Measurements from ENCODE around the gene PEX19.

Gene PEX19

DNA sequence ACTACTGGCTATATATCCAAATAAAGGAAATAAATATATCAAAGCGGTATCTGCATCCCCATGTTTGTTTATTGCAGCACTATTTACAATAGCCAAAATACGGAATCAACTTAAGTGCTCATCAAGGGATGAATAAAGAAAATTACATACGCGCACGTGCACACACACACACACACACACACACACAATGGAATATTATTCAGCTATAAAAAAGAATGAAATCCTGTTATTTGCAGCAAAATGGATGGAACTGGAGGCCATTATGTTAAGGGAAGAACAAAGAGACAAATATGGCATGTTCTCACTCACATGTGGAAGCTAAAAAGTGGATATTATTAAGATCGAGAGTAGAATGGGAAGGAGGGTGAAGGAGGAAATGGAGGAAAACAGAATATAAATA, 37.9 kb upstream of the PEX19 start:
- no peak overlapping the region for H3K27ac Mint-ChIP-seq
- H3K36me3 Mint-ChIP-seq (ENCODE audit: low read depth), result peaks cover 78% of the 10 kb centered on the region
- H3K9me3 Mint-ChIP-seq, result peaks cover 2% of the 10 kb centered on the region
- no peak overlapping the region for H3K4me3 Mint-ChIP-seq
- DNase-seq, result no peak
- no peaks in the 10 kb centered on the region for H3K27me3 Mint-ChIP-seq (ENCODE audit: low read depth, poor library complexity)
- TF ChIP-seq, protein P1, sequence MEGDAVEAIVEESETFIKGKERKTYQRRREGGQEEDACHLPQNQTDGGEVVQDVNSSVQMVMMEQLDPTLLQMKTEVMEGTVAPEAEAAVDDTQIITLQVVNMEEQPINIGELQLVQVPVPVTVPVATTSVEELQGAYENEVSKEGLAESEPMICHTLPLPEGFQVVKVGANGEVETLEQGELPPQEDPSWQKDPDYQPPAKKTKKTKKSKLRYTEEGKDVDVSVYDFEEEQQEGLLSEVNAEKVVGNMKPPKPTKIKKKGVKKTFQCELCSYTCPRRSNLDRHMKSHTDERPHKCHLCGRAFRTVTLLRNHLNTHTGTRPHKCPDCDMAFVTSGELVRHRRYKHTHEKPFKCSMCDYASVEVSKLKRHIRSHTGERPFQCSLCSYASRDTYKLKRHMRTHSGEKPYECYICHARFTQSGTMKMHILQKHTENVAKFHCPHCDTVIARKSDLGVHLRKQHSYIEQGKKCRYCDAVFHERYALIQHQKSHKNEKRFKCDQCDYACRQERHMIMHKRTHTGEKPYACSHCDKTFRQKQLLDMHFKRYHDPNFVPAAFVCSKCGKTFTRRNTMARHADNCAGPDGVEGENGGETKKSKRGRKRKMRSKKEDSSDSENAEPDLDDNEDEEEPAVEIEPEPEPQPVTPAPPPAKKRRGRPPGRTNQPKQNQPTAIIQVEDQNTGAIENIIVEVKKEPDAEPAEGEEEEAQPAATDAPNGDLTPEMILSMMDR (IDR thresholded peaks at IDR 0.05), result no peak
- H3K4me1 Mint-ChIP-seq, result no peaks in the 10 kb centered on the region

GRCh38 chr1:160315359-160315758, 30.4 kb upstream of the PEX19 start:
- TF ChIP-seq, protein P1 (IDR thresholded peaks at IDR 0.05), result no peak
- no peak overlapping the region for H3K4me3 Mint-ChIP-seq
- H3K27ac Mint-ChIP-seq, result no peak overlapping the region
- H3K9me3 Mint-ChIP-seq, result peaks cover 27% of the 10 kb centered on the region
- no peak for DNase-seq
- no peaks in the 10 kb centered on the region for H3K27me3 Mint-ChIP-seq (ENCODE audit: low read depth, poor library complexity)
- H3K4me1 Mint-ChIP-seq, result no peaks in the 10 kb centered on the region
- H3K36me3 Mint-ChIP-seq (ENCODE audit: low read depth), result peaks cover 93% of the 10 kb centered on the region

- peaks cover 86% of the 10 kb centered on the region for H3K36me3 Mint-ChIP-seq (ENCODE audit: low read depth)
- H3K27me3 Mint-ChIP-seq (ENCODE audit: low read depth, poor library complexity), result no peaks in the 10 kb centered on the region
- H3K4me3 Mint-ChIP-seq, result no peak overlapping the region
- no peaks in the 10 kb centered on the region for H3K9me3 Mint-ChIP-seq
- H3K27ac Mint-ChIP-seq, result no peak overlapping the region
- H3K4me1 Mint-ChIP-seq, result no peaks in the 10 kb centered on the region
- DNase-seq, result no peak
- TF ChIP-seq, protein P1 (IDR thresholded peaks at IDR 0.05), result no peak
Measured at GRCh38 chr1:160309571-160309970, 24.6 kb upstream of the PEX19 start.

GRCh38 chr1:160309185-160309557, 24.2 kb upstream of the PEX19 start:
- Mint-ChIP-seq H3K27ac (no peak overlapping the region), H3K4me1 (no peaks in the 10 kb centered on the region), H3K4me3 (no peak overlapping the region), H3K27me3 (ENCODE audit: low read depth, poor library complexity) (no peaks in the 10 kb centered on the region), H3K9me3 (no peaks in the 10 kb centered on the region), H3K36me3 (ENCODE audit: low read depth) (peaks cover 84% of the 10 kb centered on the region)
- no peak for DNase-seq
- TF ChIP-seq, protein P1 (IDR thresholded peaks at IDR 0.05), result no peak

- peaks cover 81% of the 10 kb centered on the region for H3K36me3 Mint-ChIP-seq (ENCODE audit: low read depth)
- H3K27ac Mint-ChIP-seq, result no peak overlapping the region
- no peaks in the 10 kb centered on the region for H3K4me1 Mint-ChIP-seq
- H3K4me3 Mint-ChIP-seq, result no peak overlapping the region
- H3K9me3 Mint-ChIP-seq, result no peaks in the 10 kb centered on the region
- H3K27me3 Mint-ChIP-seq (ENCODE audit: low read depth, poor library complexity), result no peaks in the 10 kb centered on the region
- TF ChIP-seq, protein P1 (IDR thresholded peaks at IDR 0.05), result no peak
- DNase-seq, result no peak
Measured at GRCh38 chr1:160308451-160309184, 23.7 kb upstream of the PEX19 start.

GRCh38 chr1:160307118-160307791, 22.3 kb upstream of the PEX19 start:
- Mint-ChIP-seq H3K9me3 (no peaks in the 10 kb centered on the region), H3K27me3 (ENCODE audit: low read depth, poor library complexity) (no peaks in the 10 kb centered on the region), H3K4me1 (no peaks in the 10 kb centered on the region), H3K27ac (no peak overlapping the region), H3K36me3 (ENCODE audit: low read depth) (peaks cover 76% of the 10 kb centered on the region), H3K4me3 (no peak overlapping the region)
- DNase-seq, result no peak
- TF ChIP-seq, protein P1 (IDR thresholded peaks at IDR 0.05), result no peak

Data from nephron progenitor cell (in vitro differentiated cells).